Measurements from ENCODE around the gene AGMO. TPM values are rescaled to one million over a fixed set of nuclear protein-coding genes. Genes with fewer than 3 reads are reported as not detected.

Gene AGMO
- total RNA-seq, 2 donors from 2014 or later = 0.37 to 0.47 TPM

GRCh38 chr7:15487896-15488295 is 73.9 kb downstream of the AGMO start:
- H3K4me1 ChIP-seq = no peaks in the 10 kb centered on the region
- H3K9ac ChIP-seq (ENCODE audit: low read depth in 2 of 2, low read length in 2 of 2) = no peak overlapping the region
- no peaks in the 10 kb centered on the region for H3K27me3 ChIP-seq
- H3K27ac ChIP-seq = no peak overlapping the region
- no peaks in the 10 kb centered on the region for H3K9me3 ChIP-seq
- TF ChIP-seq CTCF (IDR thresholded peaks at IDR 0.05) = no peak
- DNase-seq = no peak
- no peak overlapping the region for H3K4me3 ChIP-seq
- H3K36me3 ChIP-seq = no peaks in the 10 kb centered on the region
- intact Hi-C loops (cut with DNase I) = no loop called here

- Histone ChIP-seq H3K4me1 (no peaks in the 10 kb centered on the region), H3K4me3 (no peak overlapping the region), H3K9me3 (no peaks in the 10 kb centered on the region), H3K27me3 (no peaks in the 10 kb centered on the region), H3K36me3 (no peaks in the 10 kb centered on the region), H3K27ac (no peak overlapping the region), H3K9ac (ENCODE audit: low read depth in 2 of 2, low read length in 2 of 2) (no peak overlapping the region)
- no peak for DNase-seq
- no peak for TF ChIP-seq CTCF (IDR thresholded peaks at IDR 0.05)
- intact Hi-C loops (cut with DNase I) = no loop called here
Measured at GRCh38 chr7:15485998-15486397, 75.8 kb downstream of the AGMO start.

DNA sequence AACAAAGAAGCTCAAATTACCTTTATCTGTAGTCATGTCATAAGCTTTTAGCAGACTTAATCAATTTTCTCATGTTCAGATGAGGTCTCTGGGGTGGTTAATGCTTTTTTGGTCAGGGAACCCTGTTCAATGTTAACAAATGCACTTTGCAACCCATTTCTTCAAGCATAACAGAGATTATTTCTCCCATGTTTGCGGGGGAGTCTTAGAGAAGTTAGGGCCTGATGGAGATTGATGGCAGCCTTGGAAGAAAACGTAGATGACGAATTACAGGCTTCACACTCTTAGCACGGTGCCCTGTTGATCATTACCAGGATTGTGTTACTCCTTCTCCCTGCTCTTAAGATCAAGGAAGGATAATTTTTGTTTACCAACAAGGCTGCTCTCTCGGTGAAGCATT is 76.4 kb downstream of the AGMO start:
- TF ChIP-seq CTCF (IDR thresholded peaks at IDR 0.05) = no peak

GRCh38 chr7:15481132-15481531 is 80.7 kb downstream of the AGMO start:
- H3K9ac ChIP-seq (ENCODE audit: low read depth in 2 of 2, low read length in 2 of 2) = no peak overlapping the region
- DNase-seq = no peak
- H3K27me3 ChIP-seq = no peaks in the 10 kb centered on the region
- no peak overlapping the region for H3K27ac ChIP-seq
- no peaks in the 10 kb centered on the region for H3K4me1 ChIP-seq
- no peaks in the 10 kb centered on the region for H3K36me3 ChIP-seq
- no peak for TF ChIP-seq CTCF (IDR thresholded peaks at IDR 0.05)
- H3K4me3 ChIP-seq = no peak overlapping the region
- H3K9me3 ChIP-seq = no peaks in the 10 kb centered on the region
- intact Hi-C loops (cut with DNase I) = no loop called here

More for the DNA sequence above, 76.4 kb downstream of the AGMO start:
- H3K36me3 ChIP-seq = no peaks in the 10 kb centered on the region
- no peak overlapping the region for H3K27ac ChIP-seq
- H3K4me3 ChIP-seq = no peak overlapping the region
- no peaks in the 10 kb centered on the region for H3K4me1 ChIP-seq
- no peak overlapping the region for H3K9ac ChIP-seq (ENCODE audit: low read depth in 2 of 2, low read length in 2 of 2)
- intact Hi-C loops (cut with DNase I) = no loop called here
- H3K9me3 ChIP-seq = no peaks in the 10 kb centered on the region
- no peak for DNase-seq
- H3K27me3 ChIP-seq = no peaks in the 10 kb centered on the region

DNA sequence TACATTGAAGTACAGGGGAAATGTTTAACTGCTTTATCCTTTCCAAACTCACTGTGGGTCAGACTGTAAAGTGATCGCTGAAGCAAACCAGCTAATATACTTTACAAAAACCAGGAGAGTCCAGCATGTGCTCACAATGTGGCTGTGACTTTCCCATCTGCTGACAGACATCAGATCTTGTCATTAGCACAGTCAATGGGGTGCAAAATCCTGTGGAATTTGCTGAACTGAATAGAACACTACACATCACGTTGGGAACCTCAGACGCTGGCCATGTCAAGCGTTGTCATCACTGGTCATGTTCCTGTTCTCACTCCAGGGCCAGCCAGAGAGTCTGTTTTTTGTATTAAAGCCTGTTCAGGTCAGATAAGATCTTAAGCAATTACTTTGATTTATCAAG is 83.4 kb downstream of the AGMO start:
- Histone ChIP-seq H3K9me3 (no peaks in the 10 kb centered on the region), H3K9ac (ENCODE audit: low read depth in 2 of 2, low read length in 2 of 2) (no peak overlapping the region), H3K4me1 (no peaks in the 10 kb centered on the region), H3K36me3 (no peaks in the 10 kb centered on the region), H3K27me3 (no peaks in the 10 kb centered on the region), H3K4me3 (no peak overlapping the region), H3K27ac (no peak overlapping the region)
- intact Hi-C loops (cut with DNase I) = no loop called here
- DNase-seq = no peak
- no peak for TF ChIP-seq CTCF (IDR thresholded peaks at IDR 0.05)

DNA sequence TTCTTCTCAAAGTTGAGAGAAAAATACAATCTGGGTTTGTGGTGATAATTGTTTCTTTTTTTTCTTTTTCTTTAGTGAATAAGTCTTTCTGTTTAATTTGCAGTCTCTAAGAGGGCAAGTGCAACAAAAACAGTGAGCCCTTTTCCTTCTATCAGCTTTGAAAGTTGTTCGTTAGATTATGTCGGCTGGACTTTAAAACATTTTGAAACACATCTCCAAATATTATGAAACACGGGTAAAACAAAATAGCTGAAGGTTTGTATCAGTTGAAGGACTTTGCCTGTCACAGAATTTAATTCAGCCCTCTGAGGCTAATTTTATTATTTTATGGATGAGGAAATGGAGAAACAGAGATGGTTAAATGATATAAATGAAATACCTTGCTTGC is 85.3 kb downstream of the AGMO start:
- no peaks in the 10 kb centered on the region for H3K27me3 ChIP-seq
- H3K9ac ChIP-seq (ENCODE audit: low read depth in 2 of 2, low read length in 2 of 2) = no peak overlapping the region
- DNase-seq = no peak
- no peak for TF ChIP-seq CTCF (IDR thresholded peaks at IDR 0.05)
- H3K27ac ChIP-seq = no peak overlapping the region
- no peaks in the 10 kb centered on the region for H3K9me3 ChIP-seq
- intact Hi-C loops (cut with DNase I) = no loop called here
- no peaks in the 10 kb centered on the region for H3K4me1 ChIP-seq
- no peaks in the 10 kb centered on the region for H3K36me3 ChIP-seq
- H3K4me3 ChIP-seq = no peak overlapping the region

Data from colonic mucosa (tissue), 4 donors.